Vein endothelial cell (primary cell): ENCODE results near the gene TNFSF13. TPM values are rescaled to one million over a fixed set of nuclear protein-coding genes. Genes with fewer than 3 reads are reported as not detected.

Experiments
- small RNA-seq: library from RNA; depleted of rRNA; stranded (forward); fragments of <200 nt; gene quantifications from one replicate; pipeline ENCODE3, GENCODE V24; 2012
- total RNA-seq: library from RNA; depleted of rRNA; stranded (reverse); fragments of >200 nt; gene quantifications from 2 replicates; pipeline ENCODE4 v1.2.3, GENCODE V29; 2012

The TNFSF13 gene
- total RNA-seq, result 1.3 and 2.5 TPM in 2 replicates

DNA sequence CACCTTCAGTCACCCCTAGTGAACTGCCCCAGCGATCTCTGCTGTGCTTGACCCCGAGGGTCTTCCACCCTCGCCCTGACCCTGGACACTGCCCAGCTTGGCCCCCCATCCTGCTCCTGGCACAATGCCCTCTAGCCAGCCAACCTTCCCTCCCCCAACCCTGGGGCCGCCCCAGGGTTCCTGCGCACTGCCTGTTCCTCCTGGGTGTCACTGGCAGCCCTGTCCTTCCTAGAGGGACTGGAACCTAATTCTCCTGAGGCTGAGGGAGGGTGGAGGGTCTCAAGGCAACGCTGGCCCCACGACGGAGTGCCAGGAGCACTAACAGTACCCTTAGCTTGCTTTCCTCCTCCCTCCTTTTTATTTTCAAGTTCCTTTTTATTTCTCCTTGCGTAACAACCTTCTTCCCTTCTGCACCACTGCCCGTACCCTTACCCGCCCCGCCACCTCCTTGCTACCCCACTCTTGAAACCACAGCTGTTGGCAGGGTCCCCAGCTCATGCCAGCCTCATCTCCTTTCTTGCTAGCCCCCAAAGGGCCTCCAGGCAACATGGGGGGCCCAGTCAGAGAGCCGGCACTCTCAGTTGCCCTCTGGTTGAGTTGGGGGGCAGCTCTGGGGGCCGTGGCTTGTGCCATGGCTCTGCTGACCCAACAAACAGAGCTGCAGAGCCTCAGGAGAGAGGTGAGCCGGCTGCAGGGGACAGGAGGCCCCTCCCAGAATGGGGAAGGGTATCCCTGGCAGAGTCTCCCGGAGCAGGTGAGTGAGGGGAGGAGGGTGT lies at the start of gene TNFSF13:
Gene TNFSF13 (plus strand): TSS at position 207 of the 776 bp plus-strand sequence. CDS start 290 bp downstream, at position 497.

GRCh38 chr17:7548585-7549400 lies 9.8 kb upstream of the TNFSF13 start, which contains the start of gene TNFSF12:
Gene TNFSF12, plus strand, starts transcription at chr17:7549058. Its CDS starts 96 bp downstream, at chr17:7549154.

DNA sequence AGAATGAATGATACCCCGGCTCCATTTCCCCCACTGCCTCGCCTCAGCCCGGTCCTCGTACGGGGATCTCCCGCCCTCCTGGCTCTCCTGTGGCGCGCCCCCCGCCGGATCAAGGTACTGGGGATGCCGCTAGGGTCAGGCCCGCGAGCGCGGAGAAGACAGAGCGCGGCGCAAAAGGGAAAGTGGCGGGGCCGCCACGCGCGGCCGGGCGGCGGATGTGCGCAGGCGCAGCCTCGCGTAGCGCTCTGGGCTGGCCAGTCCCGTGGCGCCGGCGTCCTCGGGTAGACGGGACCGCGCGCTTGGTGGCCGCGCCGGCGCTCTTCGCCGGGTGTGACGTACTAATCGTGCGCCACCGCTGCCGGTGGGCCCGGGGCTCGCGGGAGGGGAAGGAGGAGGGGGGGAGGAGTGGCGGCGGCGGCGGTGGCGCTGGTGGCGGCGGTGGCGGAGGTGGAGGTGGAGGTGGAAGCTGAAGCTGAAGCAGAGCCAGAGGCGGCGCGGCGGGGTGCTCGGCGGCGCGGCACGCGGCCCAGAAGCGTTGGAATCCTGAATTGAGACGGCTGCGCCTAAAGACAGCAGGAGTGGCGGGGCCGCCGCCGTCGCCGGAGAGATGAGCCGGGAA lies 3.1 kb downstream of the TNFSF13 start, which contains the start of gene SENP3:
Gene SENP3 (plus strand): TSS at position 331 of the 619 bp plus-strand sequence. CDS start 1,158 bp downstream, outside the sequence.

DNA sequence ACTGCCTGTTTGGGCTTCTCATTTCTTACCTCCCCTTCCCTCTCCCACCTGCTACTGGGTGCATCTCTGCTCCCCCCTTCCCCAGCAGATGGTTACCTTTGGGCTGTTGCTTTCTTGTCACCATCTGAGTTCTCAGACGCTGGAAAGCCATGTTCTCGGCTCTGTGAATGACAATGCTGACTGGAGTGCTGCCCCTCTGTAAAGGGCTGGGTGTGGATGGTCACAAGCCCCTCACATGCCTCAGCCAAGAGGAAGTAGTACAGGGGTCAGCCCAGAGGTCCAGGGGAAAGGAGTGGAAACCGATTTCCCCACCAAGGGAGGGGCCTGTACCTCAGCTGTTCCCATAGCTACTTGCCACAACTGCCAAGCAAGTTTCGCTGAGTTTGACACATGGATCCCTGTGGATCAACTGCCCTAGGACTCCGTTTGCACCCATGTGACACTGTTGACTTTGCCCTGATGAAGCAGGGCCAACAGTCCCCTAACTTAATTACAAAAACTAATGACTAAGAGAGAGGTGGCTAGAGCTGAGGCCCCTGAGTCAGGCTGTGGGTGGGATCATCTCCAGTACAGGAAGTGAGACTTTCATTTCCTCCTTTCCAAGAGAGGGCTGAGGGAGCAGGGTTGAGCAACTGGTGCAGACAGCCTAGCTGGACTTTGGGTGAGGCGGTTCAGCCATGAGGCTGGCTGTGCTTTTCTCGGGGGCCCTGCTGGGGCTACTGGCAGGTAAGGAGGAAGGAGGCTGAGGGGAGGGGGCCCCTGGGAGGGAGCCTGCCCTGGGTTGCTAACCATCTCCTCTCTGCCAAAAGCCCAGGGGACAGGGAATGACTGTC lies 20.7 kb downstream of the TNFSF13 start, which contains the start of gene CD68:
Gene CD68 (plus strand): TSS at position 638 of the 833 bp plus-strand sequence. CDS start 40 bp downstream, at position 678.

DNA sequence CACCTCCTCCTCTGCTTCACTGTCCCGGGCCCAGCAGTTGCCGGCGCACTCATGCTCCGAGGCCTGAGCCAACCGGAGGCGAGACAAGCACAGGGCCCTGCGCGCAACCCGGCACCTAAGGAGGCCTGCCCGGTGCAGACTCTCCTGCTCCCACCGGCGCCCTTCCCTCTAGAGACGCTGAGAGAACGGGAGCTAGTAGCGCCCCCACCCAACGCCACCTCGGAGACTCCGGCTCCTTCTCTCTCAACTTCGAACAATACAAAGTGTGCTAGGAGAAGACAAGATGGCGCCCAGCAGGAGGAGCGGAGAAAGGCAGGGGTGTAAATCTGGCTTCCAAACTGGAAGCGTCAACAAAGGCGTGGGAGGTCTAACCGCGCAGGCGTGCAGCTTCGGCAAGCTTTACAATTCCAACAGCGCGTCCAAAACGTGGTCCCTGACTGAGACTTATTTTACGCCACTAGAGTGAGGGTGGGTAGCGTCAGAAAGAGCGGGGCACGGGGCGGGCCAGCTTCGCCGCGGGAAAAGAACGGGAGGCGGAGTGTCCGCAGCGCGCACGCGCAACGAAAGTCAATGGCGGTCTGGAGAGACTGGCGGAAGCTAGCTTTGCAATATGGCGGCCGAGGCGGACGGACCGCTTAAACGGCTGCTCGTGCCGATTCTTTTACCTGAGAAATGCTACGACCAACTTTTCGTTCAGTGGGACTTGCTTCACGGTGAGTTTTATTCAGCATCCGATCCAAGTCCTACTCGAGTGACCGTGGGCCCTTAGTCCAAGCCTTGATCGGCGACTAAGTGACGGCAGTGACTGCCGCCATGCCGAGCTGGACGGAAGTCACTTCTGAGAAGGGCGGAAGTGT lies 24.9 kb downstream of the TNFSF13 start, which contains the start of gene MPDU1:
Gene MPDU1 (plus strand): TSS at position 600 of the 857 bp plus-strand sequence. CDS start 11 bp downstream, at position 611.

GRCh38 chr17:7589891-7590691 lies 31.5 kb downstream of the TNFSF13 start, which contains the start of gene SOX15:
Gene SOX15, minus strand, starts transcription at chr17:7590094. Its CDS starts 418 bp downstream, at chr17:7589676.

Small RNA genes within 50 kb of the gene (small RNA-seq; reads per million reads assigned to genes)
- gene CD68 (not detected), gene RF00019 (not detected), gene SNORA48 (not detected), gene SNORD10 (not detected)

Other genes starting within 250 kb of the TNFSF13 start
- 43.1 and 48.1 TPM in 2 replicates for gene GPS2, start 243.4 kb upstream of the TNFSF13 start, total RNA-seq
- 17.0 and 21.3 TPM in 2 replicates for gene NEURL4, start 229.4 kb upstream of the TNFSF13 start, total RNA-seq
- not detected in 2 replicates for gene ACAP1, start 222.2 kb upstream of the TNFSF13 start, total RNA-seq
- 2.6 and 3.6 TPM in 2 replicates for gene KCTD11, start 206.6 kb upstream of the TNFSF13 start, total RNA-seq
- not detected in 2 replicates for gene TMEM95, start 203.6 kb upstream of the TNFSF13 start, total RNA-seq
- 0.38 and 0.65 TPM in 2 replicates for gene TNK1, start 177.7 kb upstream of the TNFSF13 start, total RNA-seq
- 27.0 and 36.3 TPM in 2 replicates for gene PLSCR3, start 164.2 kb upstream of the TNFSF13 start, total RNA-seq
- gene TMEM256, start 154.7 kb upstream of the TNFSF13 start, total RNA-seq, result 41.6 and 153 TPM in 2 replicates
- 4.6 and 5.2 TPM in 2 replicates for gene NLGN2, start 150.9 kb upstream of the TNFSF13 start, total RNA-seq
- not detected in 2 replicates for gene SPEM1, start 138.4 kb upstream of the TNFSF13 start, total RNA-seq
- gene SPEM2, start 133.1 kb upstream of the TNFSF13 start, total RNA-seq, result not detected in 2 replicates
- gene SPEM3, start 129.9 kb upstream of the TNFSF13 start, total RNA-seq, result not detected in 2 replicates
- 13.1 and 13.6 TPM in 2 replicates for gene TMEM102, start 123.3 kb upstream of the TNFSF13 start, total RNA-seq
- gene FGF11, start 119.2 kb upstream of the TNFSF13 start, total RNA-seq, result 0.38 and 0.65 TPM in 2 replicates
- gene CHRNB1, start 113.7 kb upstream of the TNFSF13 start, total RNA-seq, result 5.5 and 5.9 TPM in 2 replicates
- gene ZBTB4, start 79.1 kb upstream of the TNFSF13 start, total RNA-seq, result 26.4 and 32.3 TPM in 2 replicates
- gene SLC35G6, start 77.3 kb upstream of the TNFSF13 start, total RNA-seq, result not detected in 2 replicates
- gene POLR2A, start 74.4 kb upstream of the TNFSF13 start, total RNA-seq, result 128 and 163 TPM in 2 replicates
- 16.7 and 20.2 TPM in 2 replicates for gene TNFSF12, start 9.7 kb upstream of the TNFSF13 start, total RNA-seq
- gene SENP3, start 3.2 kb downstream of the TNFSF13 start, total RNA-seq, result 78.2 and 91.8 TPM in 2 replicates
- gene CD68, start 20.9 kb downstream of the TNFSF13 start, total RNA-seq, result 5.5 and 7.5 TPM in 2 replicates
- gene MPDU1, start 25.1 kb downstream of the TNFSF13 start, total RNA-seq, result 139 and 210 TPM in 2 replicates
- gene SOX15, start 31.3 kb downstream of the TNFSF13 start, total RNA-seq, result 0.33 TPM in 1 of 2 replicates, not detected in the other
- gene FXR2, start 56.1 kb downstream of the TNFSF13 start, total RNA-seq, result 35.9 and 44.5 TPM in 2 replicates
- 18.3 and 25.2 TPM in 2 replicates for gene SAT2, start 69.1 kb downstream of the TNFSF13 start, total RNA-seq
- 0.19 TPM in 1 of 2 replicates, not detected in the other for gene SHBG, start 71.4 kb downstream of the TNFSF13 start, total RNA-seq
- not detected in 2 replicates for gene ATP1B2, start 92.2 kb downstream of the TNFSF13 start, total RNA-seq
- 144 and 156 TPM in 2 replicates for gene TP53, start 128.7 kb downstream of the TNFSF13 start, total RNA-seq
- 11.8 and 13.5 TPM in 2 replicates for gene WRAP53, start 129.7 kb downstream of the TNFSF13 start, total RNA-seq
- gene EFNB3, start 146.5 kb downstream of the TNFSF13 start, total RNA-seq, result 1.1 and 1.6 TPM in 2 replicates
- under 0.01 and 0.10 TPM in 2 replicates for gene DNAH2, start 159.0 kb downstream of the TNFSF13 start, total RNA-seq